KMS-11 (cell line): ENCODE measurements around the gene CDKN2B-AS1.

Experiments used
- H2AFZ ChIP-seq: fragments of 200-600 bp; sonication (generic); 2 replicates; pipeline ENCODE4 v1.6.1; 2016; ENCODE audit warnings: antibody characterized with exemption, mixed run types, low read depth
- H3K27ac ChIP-seq: fragments of 200-600 bp; sonication (generic); 2 replicates; pipeline ENCODE4 v1.6.1; 2016; ENCODE audit warnings: mild to moderate bottlenecking, mixed run types
- H3K27me3 ChIP-seq: fragments of 200-600 bp; sonication (generic); 2 replicates; pipeline ENCODE4 v1.6.1; 2017; ENCODE audit warnings: mild to moderate bottlenecking, low read depth, mixed run types, moderate library complexity; ENCODE audit not compliant: insufficient read depth
- H3K36me3 ChIP-seq: fragments of 200-600 bp; sonication (generic); 2 replicates; pipeline ENCODE4 v1.6.1; 2017; ENCODE audit warnings: mild to moderate bottlenecking, mixed run types; ENCODE audit not compliant: insufficient read depth
- H3K4me1 ChIP-seq: fragments of 200-600 bp; sonication (generic); 2 replicates; pipeline ENCODE4 v1.6.1; 2016; ENCODE audit warnings: mild to moderate bottlenecking, low read depth, mixed run types; ENCODE audit not compliant: poor library complexity, severe bottlenecking
- H3K4me2 ChIP-seq: fragments of 200-600 bp; sonication (generic); 2 replicates; pipeline ENCODE4 v1.7.0; 2016; ENCODE audit warnings: mild to moderate bottlenecking, mixed run types
- H3K4me3 ChIP-seq: fragments of 200-600 bp; sonication (generic); IDR thresholded peaks from 2 replicates; pipeline ENCODE4 v1.6.1; 2017; ENCODE audit warnings: low read depth, low read length, mixed read lengths; ENCODE audit not compliant: insufficient read depth
- H3K79me2 ChIP-seq: fragments of 200-600 bp; sonication (generic); 2 replicates; pipeline ENCODE4 v1.6.1; 2016; ENCODE audit warnings: low read depth, mixed run types; ENCODE audit not compliant: insufficient read depth
- H3K9ac ChIP-seq: fragments of 200-600 bp; sonication (generic); 2 replicates; pipeline ENCODE4 v1.6.1; 2016; ENCODE audit warnings: mild to moderate bottlenecking, mixed run types
- H4K20me1 ChIP-seq: fragments of 200-600 bp; sonication (generic); 2 replicates; pipeline ENCODE4 v1.6.1; 2016; ENCODE audit warnings: mild to moderate bottlenecking, mixed run types; ENCODE audit not compliant: insufficient read depth
- CTCF ChIP-seq: fragments of 200-600 bp; sonication (generic); conservative IDR thresholded peaks from 2 replicates; pipeline ENCODE4 v1.6.1; 2017; ENCODE audit warnings: low read depth, mild to moderate bottlenecking, antibody characterized with exemption, low read length, moderate library complexity, mixed read lengths

Gene CDKN2B-AS1

GRCh38 chr9:22134390-22134789 is 139.8 kb downstream of the CDKN2B-AS1 start:
- H4K20me1 ChIP-seq = no peaks in the 10 kb centered on the region
- no peak overlapping the region for H3K4me2 ChIP-seq
- TF ChIP-seq CTCF = no peak
- no peaks in the 10 kb centered on the region for H3K79me2 ChIP-seq
- H3K9ac ChIP-seq = no peak overlapping the region
- H3K4me1 ChIP-seq = no peaks in the 10 kb centered on the region
- H3K27me3 ChIP-seq = no peaks in the 10 kb centered on the region
- no peak overlapping the region for H2AFZ ChIP-seq
- no peak overlapping the region for H3K27ac ChIP-seq
- no peaks in the 10 kb centered on the region for H3K36me3 ChIP-seq
- no peak overlapping the region for H3K4me3 ChIP-seq

- TF ChIP-seq CTCF = no peak
- no peak overlapping the region for H3K4me2 ChIP-seq
- no peak overlapping the region for H2AFZ ChIP-seq
- H3K4me1 ChIP-seq = no peaks in the 10 kb centered on the region
- H3K36me3 ChIP-seq = no peaks in the 10 kb centered on the region
- no peaks in the 10 kb centered on the region for H4K20me1 ChIP-seq
- no peak overlapping the region for H3K27ac ChIP-seq
- no peak overlapping the region for H3K9ac ChIP-seq
- no peaks in the 10 kb centered on the region for H3K27me3 ChIP-seq
- H3K4me3 ChIP-seq = no peak overlapping the region
- H3K79me2 ChIP-seq = no peaks in the 10 kb centered on the region
Observed at GRCh38 chr9:22136461-22137096, 142.0 kb downstream of the CDKN2B-AS1 start.

GRCh38 chr9:22138956-22139660 is 144.5 kb downstream of the CDKN2B-AS1 start:
- Histone ChIP-seq H4K20me1 (no peaks in the 10 kb centered on the region), H3K79me2 (no peaks in the 10 kb centered on the region), H3K36me3 (no peaks in the 10 kb centered on the region), H3K4me3 (no peak overlapping the region), H3K27ac (no peak overlapping the region), H2AFZ (no peak overlapping the region), H3K27me3 (no peaks in the 10 kb centered on the region), H3K9ac (no peak overlapping the region), H3K4me1 (no peaks in the 10 kb centered on the region), H3K4me2 (no peak overlapping the region)
- no peak for TF ChIP-seq CTCF

- no peaks in the 10 kb centered on the region for H4K20me1 ChIP-seq
- no peak overlapping the region for H3K9ac ChIP-seq
- H3K79me2 ChIP-seq = no peaks in the 10 kb centered on the region
- H3K27me3 ChIP-seq = no peaks in the 10 kb centered on the region
- no peak overlapping the region for H3K4me3 ChIP-seq
- no peak overlapping the region for H3K4me2 ChIP-seq
- TF ChIP-seq CTCF = no peak
- no peaks in the 10 kb centered on the region for H3K36me3 ChIP-seq
- no peaks in the 10 kb centered on the region for H3K4me1 ChIP-seq
- H2AFZ ChIP-seq = no peak overlapping the region
- no peak overlapping the region for H3K27ac ChIP-seq
Observed at GRCh38 chr9:22141908-22142307, 147.3 kb downstream of the CDKN2B-AS1 start.
